AG10803 (cell line): ENCODE data around the gene RIN1.

Experiments used
- DNase-seq: peaks from one replicate; pipeline ENCODE4 v3.0.0; 2010; ENCODE audit warnings: low read depth
- H3K4me3 ChIP-seq: 2 replicates; pipeline ENCODE4 v1.5.1; 2011; ENCODE audit warnings: mild to moderate bottlenecking, low read length, control low read depth
- TF ChIP-seq, protein P1 (sequence below): conservative IDR thresholded peaks from 2 replicates; pipeline ENCODE4 v1.5.1; 2011; ENCODE audit warnings: mild to moderate bottlenecking, low read length, control low read depth, inconsistent platforms

The RIN1 gene

DNA sequence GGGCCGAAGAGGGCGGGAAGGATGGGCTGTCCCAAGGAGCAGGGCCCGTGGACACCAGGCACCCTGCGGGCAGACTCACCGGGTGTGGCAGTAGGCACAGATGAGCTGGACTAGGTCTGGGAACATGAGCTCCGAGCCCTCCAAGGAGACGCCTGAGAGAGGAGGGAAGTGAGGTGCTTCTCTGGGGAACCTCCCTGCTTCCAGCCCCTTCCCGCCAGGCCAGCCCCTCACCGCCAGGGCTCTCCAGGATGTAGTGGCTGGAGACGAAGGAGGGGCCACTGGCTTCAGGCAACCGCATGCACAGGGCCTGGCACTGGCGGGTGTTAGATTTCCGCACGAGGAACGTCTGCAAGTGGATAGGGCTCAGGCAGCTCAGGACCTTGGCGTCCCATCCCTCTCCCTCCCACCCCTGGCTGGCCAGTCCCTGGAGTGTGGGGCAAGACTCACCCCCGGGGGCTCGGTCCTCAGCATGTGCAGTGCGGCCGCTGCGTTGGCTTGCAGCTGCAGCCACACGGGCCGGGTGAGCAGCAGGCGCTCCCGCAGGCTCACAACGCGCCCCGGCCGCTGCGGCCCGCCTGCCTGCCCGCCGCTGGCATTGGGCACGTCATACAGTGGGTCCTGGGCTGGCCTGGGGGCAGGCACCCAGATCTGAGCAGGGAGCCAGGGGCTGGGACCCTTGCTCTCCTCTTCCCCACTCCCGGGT, 552 bp downstream of the RIN1 start:
- TF ChIP-seq, protein P1, sequence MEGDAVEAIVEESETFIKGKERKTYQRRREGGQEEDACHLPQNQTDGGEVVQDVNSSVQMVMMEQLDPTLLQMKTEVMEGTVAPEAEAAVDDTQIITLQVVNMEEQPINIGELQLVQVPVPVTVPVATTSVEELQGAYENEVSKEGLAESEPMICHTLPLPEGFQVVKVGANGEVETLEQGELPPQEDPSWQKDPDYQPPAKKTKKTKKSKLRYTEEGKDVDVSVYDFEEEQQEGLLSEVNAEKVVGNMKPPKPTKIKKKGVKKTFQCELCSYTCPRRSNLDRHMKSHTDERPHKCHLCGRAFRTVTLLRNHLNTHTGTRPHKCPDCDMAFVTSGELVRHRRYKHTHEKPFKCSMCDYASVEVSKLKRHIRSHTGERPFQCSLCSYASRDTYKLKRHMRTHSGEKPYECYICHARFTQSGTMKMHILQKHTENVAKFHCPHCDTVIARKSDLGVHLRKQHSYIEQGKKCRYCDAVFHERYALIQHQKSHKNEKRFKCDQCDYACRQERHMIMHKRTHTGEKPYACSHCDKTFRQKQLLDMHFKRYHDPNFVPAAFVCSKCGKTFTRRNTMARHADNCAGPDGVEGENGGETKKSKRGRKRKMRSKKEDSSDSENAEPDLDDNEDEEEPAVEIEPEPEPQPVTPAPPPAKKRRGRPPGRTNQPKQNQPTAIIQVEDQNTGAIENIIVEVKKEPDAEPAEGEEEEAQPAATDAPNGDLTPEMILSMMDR: no peak
- H3K4me3 ChIP-seq: peak overlapping the region; percentile 86
- peak; percentile 54 for DNase-seq

- TF ChIP-seq, protein P1: no peak
- no peak for DNase-seq
- H3K4me3 ChIP-seq: peak overlapping the region; percentile 86
These were observed 1.4 kb downstream of the RIN1 start for GRCh38 chr11:66334605-66335442.

- TF ChIP-seq, protein P1: no peak
- peak overlapping the region; percentile 86 for H3K4me3 ChIP-seq
- no peak for DNase-seq
These were observed 2.2 kb downstream of the RIN1 start for GRCh38 chr11:66333896-66334604.

GRCh38 chr11:66333220-66333877, 2.9 kb downstream of the RIN1 start:
- no peak overlapping the region for H3K4me3 ChIP-seq
- TF ChIP-seq, protein P1: no peak
- no peak for DNase-seq

DNA sequence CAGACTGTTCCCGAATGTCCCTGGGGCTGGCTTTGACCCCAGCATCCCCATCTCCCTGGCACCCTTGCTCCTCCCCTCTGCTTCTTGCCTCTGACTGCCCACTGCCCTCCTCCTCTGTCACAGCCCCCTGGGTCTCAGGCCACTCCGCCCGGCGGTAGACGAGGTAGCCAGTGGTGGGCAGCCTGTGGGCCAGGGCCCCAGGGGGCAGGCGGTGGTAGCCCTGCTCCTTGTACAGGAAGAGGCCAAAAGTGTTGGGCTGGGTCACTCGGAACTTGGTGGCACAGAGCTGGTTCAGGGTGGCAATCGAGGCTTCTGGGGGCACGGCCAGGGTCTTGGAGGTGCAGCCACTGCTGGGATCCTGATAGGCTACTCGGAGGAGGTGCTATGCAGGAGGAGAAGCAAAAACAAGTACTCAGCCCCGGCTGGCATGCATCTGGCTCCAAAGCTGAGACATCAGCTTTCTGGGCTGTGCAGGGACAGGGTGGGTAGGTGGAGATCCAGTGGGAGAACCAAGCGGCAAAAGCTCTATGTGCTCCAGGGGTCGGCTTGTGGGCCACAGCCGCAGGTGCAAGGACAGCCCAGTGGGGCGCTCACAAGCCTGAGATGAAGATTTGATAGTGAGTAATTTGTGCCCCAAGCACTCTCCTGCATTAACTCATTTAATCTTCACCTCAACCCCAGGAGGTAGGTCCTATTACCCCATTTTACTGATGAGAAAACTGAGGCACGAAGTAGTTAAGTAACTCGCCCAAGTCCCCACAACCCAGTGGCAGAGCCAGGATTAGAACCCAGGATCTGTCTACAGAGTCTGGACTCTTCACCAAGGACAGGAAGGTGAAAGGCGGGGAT, 3.6 kb downstream of the RIN1 start:
- TF ChIP-seq, protein P1: no peak
- H3K4me3 ChIP-seq: no peak overlapping the region
- no peak for DNase-seq

- DNase-seq: no peak
- TF ChIP-seq, protein P1: no peak
- H3K4me3 ChIP-seq: no peak overlapping the region
These were observed 4.5 kb downstream of the RIN1 start for GRCh38 chr11:66331542-66332370.
